ENCODE measurements around the gene KCNQ1OT1. TPM values are rescaled to one million over a fixed set of nuclear protein-coding genes. Genes with fewer than 3 reads are reported as not detected.

Gene KCNQ1OT1
- total and polyA plus RNA-seq, 9 of the 15 experiments (the other 6 are each of a cell fraction or from before 2014, with no cell fraction given), result 0.04 to 2.3 (median 0.74) TPM

DNA sequence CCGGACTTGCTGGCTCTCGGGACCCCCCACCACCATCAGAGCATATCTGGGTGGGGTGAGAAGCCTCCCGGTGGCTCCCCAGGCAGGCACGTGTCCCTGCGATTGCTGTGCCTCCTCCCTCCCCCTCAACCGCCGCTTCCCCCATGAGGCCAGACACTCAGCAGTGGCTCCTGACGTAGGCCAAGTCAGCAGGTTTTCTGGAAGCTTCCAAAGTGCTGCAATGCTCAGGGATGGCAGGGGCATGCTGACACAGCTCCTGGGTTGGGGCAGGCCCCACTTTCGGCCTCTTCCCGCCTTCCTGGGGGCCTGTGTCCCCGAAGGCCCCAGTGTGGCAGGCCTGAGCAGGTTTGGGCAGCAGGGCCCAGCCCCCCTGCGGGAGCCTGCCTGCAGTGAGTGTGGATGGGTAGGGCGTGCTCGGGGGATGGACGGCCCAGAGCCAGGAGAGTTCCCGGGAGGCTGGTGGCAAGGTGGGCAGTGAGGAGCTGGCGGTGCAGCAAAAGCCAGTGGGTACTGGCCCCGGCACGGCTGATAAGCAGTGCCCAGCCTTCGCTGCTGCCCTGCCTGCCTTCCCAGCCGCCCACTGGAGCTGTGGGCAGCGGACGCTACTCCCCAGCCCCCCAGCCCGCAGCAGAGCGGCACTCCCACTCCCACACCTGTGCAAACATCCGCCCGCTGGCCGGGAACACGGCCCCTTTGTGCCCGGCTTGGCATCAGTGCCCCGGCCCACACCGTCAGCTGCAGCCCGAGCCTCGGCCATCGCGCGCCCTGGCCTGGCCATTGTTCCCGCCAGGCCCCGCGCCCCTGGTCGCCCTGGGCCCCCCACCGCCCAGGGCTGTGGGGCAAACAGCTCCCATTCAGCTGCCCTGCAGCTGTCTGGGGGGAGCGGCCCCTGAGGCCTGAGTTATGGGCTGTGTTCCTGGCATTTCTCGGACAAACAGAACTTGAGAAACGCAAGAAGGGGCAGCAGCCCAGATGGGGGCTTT is 125.0 kb downstream of the KCNQ1OT1 start (continued):
- no peak for TF ChIP-seq CREB1 (IDR thresholded peaks at IDR 0.05)
- TF ChIP-seq CREB1 (CRISPR knock-in tag; IDR thresholded peaks at IDR 0.05), result peak; percentile 45; the same call in 1 of the 2 replicates
- TF ChIP-seq, protein P1, sequence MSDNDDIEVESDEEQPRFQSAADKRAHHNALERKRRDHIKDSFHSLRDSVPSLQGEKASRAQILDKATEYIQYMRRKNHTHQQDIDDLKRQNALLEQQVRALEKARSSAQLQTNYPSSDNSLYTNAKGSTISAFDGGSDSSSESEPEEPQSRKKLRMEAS (CRISPR knock-in tag; IDR thresholded peaks at IDR 0.05), result peak; percentile 62; the same call in 1 of the 2 replicates
- no peak for TF ChIP-seq ZNF23 (CRISPR knock-in tag; IDR thresholded peaks at IDR 0.05)
- TF ChIP-seq, protein P2, sequence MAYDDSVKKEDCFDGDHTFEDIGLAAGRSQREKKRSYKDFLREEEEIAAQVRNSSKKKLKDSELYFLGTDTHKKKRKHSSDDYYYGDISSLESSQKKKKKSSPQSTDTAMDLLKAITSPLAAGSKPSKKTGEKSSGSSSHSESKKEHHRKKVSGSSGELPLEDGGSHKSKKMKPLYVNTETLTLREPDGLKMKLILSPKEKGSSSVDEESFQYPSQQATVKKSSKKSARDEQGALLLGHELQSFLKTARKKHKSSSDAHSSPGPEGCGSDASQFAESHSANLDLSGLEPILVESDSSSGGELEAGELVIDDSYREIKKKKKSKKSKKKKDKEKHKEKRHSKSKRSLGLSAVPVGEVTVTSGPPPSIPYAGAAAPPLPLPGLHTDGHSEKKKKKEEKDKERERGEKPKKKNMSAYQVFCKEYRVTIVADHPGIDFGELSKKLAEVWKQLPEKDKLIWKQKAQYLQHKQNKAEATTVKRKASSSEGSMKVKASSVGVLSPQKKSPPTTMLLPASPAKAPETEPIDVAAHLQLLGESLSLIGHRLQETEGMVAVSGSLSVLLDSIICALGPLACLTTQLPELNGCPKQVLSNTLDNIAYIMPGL (CRISPR knock-in tag; IDR thresholded peaks at IDR 0.05), result no peak
- TF ChIP-seq BMI1 (IDR thresholded peaks at IDR 0.05; ENCODE audit: low read length), result no peak
- TF ChIP-seq NCOA2 (IDR thresholded peaks at IDR 0.05; ENCODE audit: partially characterized antibody in 2 of 2), result no peak
- no peak for TF ChIP-seq SIN3B (IDR thresholded peaks at IDR 0.05; ENCODE audit: low read depth)
- no peak for TF ChIP-seq XRCC5 (IDR thresholded peaks at IDR 0.05; ENCODE audit: low read depth, low read length)
